Measurements from ENCODE around the gene PCIF1. TPM values are rescaled to one million over a fixed set of nuclear protein-coding genes. Genes with fewer than 3 reads are reported as not detected.

Gene PCIF1
- total and polyA plus RNA-seq, 2 donors (not counting 3 experiments of a cell fraction or from before 2014, with no cell fraction given), result 26.4 to 27.2 TPM

- CTCF ChIA-PET, result no interaction called here
- no peaks in the 10 kb centered on the region for H3K9me1 ChIP-seq (replicated peaks; ENCODE audit: control insufficient read depth, extremely low read depth, insufficient read depth, low read length)
- no peak overlapping the region for H3K4me3 ChIP-seq (replicated peaks in 1 of 3; ENCODE audit: insufficient read depth in 1 of 3, low read depth in 1 of 3, low read length in 3 of 3)
- POLR2A ChIA-PET, result no interaction called here
- H3K9me3 ChIP-seq (replicated peaks; ENCODE audit: control insufficient read depth, insufficient read depth, low read length), result no peaks in the 10 kb centered on the region
- H3K4me1 ChIP-seq (ENCODE audit: control insufficient read depth, extremely low read depth, insufficient read depth, low read length), result no peaks in the 10 kb centered on the region
- TF ChIP-seq MAX (IDR thresholded peaks at IDR 0.05; ENCODE audit: insufficient read depth, insufficient read length) (no peak), CTCF (IDR thresholded peaks at IDR 0.05; ENCODE audit: extremely low read depth in 1 of 2, insufficient read depth in 1 of 2, low read depth in 1 of 2, low read length in 2 of 2) (no peak), POLR2AphosphoS5 (IDR thresholded peaks at IDR 0.05; ENCODE audit: insufficient read depth, low read depth, low read length) (no peak), EZH2 (IDR thresholded peaks at IDR 0.05; ENCODE audit: borderline replicate concordance, low read depth, low read length, severe bottlenecking) (no peak), JUN (IDR thresholded peaks at IDR 0.05; ENCODE audit: borderline replicate concordance, insufficient read depth, insufficient read length, low read depth) (no peak), FOS (IDR thresholded peaks at IDR 0.05; ENCODE audit: borderline replicate concordance, insufficient read depth, low read length) (no peak), MYC (IDR thresholded peaks at IDR 0.05; ENCODE audit: low read depth, low read length) (no peak), POLR2A (IDR thresholded peaks at IDR 0.05; ENCODE audit: low read depth, low read length) (no peak)
- FAIRE-seq (no peak), DNase-seq (ENCODE audit: low read depth, low spot score) (no peak)
- dilution Hi-C loops (cut with MboI; ENCODE audit: extremely low pct_ligation_motif_present, low sequenced_read_pairs) (no loop called here), intact Hi-C loops (cut with micrococcal nuclease) (no loop called here)
- H4K20me1 ChIP-seq (replicated peaks; ENCODE audit: control insufficient read depth, extremely low read depth, insufficient read depth, low read length), result no peaks in the 10 kb centered on the region
- H3K36me3 ChIP-seq (ENCODE audit: control insufficient read depth in 2 of 2, extremely low read depth in 1 of 2, insufficient read depth in 2 of 2, low read length in 2 of 2), result no peaks in the 10 kb centered on the region
- no peak overlapping the region for H3K4me2 ChIP-seq (ENCODE audit: insufficient read depth, low read length)
- H2AFZ ChIP-seq (ENCODE audit: low read depth, low read length), result no peak overlapping the region
- H3K27me3 ChIP-seq (ENCODE audit: control insufficient read depth in 2 of 2, insufficient read depth in 2 of 2, low read length in 2 of 2), result peaks cover 2 to 5% of the 10 kb centered on the region in 2 experiments
- H3K9ac ChIP-seq (replicated peaks; ENCODE audit: extremely low read depth, insufficient read depth, low read length), result no peak overlapping the region
- no peak overlapping the region for H3K27ac ChIP-seq (ENCODE audit: insufficient read depth, low read depth, low read length)
- H3K79me2 ChIP-seq (ENCODE audit: control insufficient read depth, insufficient read depth, low read length), result no peaks in the 10 kb centered on the region
- BruUV-seq (replicated peaks), result no TSS peak
These were observed 57.1 kb downstream of the PCIF1 start for GRCh38 chr20:45991616-45992015.
